ENCODE results near the gene CGAS. TPM values are rescaled to one million over a fixed set of nuclear protein-coding genes. Genes with fewer than 3 reads are reported as not detected.

CGAS gene
- 1 to 10 TPM; 2.4 to 5.4 (median 3.1) TPM for total RNA-seq
- long read RNA-seq, donor 1, partial matches to known transcripts = 0 of 1 reads
- long read RNA-seq, donor 1, other reads (novel, unspliced or antisense) = 0 of 1 reads
- long read RNA-seq, donor 2, partial matches to known transcripts = 0 of 2 reads
- long read RNA-seq, donor 2, other reads (novel, unspliced or antisense) = 0 of 2 reads

DNA sequence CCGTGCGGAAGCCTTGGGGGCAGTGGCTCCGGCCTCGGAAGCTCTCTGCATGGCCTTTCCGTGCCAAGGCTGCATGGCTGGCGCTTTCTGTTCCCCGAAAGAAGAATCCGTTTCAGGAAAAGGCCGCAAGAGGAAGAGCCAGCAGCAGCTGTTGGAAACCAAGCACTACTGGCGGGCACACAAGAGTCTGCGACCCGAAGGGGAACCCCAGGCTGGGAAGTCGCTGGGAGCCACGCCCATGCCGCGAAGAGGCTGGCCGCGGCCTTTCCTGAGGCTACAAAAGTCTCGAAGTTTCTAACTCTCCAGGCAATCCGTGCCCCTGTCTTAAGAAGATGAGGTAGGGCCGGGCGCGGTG is at the start of gene CGAS:
Gene CGAS, minus strand, starts transcription at position 191 of the 355 bp plus-strand sequence. Its CDS starts 116 bp downstream, at position 75.
- no peak for TF ChIP-seq CTCF (IDR thresholded peaks at IDR 0.05)
- Histone ChIP-seq H3K4me1 (ENCODE audit: low read depth) (no peaks in the 10 kb centered on the region), H3K36me3 (ENCODE audit: low read depth) (no peaks in the 10 kb centered on the region), H3K9me3 (no peaks in the 10 kb centered on the region), H3K4me3 (peak within 1 kb of the TSS; percentile 54)
- DNase-seq = peak; percentile 84 to 91 (median 84)
- peak; percentile 93 for ATAC-seq
- intact Hi-C loops (cut with DNase I, micrococcal nuclease) = no loop called here

DNA sequence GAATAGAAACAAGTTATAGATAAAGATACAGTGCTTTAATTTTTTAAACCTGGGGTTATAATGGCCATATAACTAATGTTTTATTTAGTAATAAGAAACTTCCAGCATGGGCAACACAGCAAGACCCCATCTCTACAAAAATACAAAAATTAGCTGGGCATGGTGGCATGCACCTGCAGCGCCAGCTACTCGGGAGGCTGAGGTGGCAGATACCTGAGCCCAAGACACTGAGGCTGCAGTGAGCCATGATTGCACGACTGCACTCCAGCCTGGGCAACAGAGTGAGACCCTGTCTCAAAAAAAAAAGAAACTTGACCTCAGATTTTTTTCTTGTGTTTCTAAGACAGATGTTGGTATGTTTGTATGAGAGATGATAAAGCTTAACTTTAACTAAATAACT is 45.8 kb upstream of the CGAS start:
- intact Hi-C loops (cut with DNase I, micrococcal nuclease) = no loop called here
- no peak overlapping the region for H3K4me3 ChIP-seq
- TF ChIP-seq CTCF (IDR thresholded peaks at IDR 0.05) = no peak
- H3K36me3 ChIP-seq (ENCODE audit: low read depth) = peaks cover 5% of the 10 kb centered on the region
- DNase-seq (no peak), ATAC-seq (no peak)
- H3K9me3 ChIP-seq = no peaks in the 10 kb centered on the region
- H3K4me1 ChIP-seq (ENCODE audit: low read depth) = no peaks in the 10 kb centered on the region

GRCh38 chr6:73491377-73491776 is 39.3 kb upstream of the CGAS start:
- DNase-seq = no peak
- peaks cover 4% of the 10 kb centered on the region for H3K9me3 ChIP-seq
- ATAC-seq = no peak
- no peaks in the 10 kb centered on the region for H3K4me1 ChIP-seq (ENCODE audit: low read depth)
- intact Hi-C loops (cut with DNase I, micrococcal nuclease) = no loop called here
- no peaks in the 10 kb centered on the region for H3K36me3 ChIP-seq (ENCODE audit: low read depth)
- TF ChIP-seq CTCF (IDR thresholded peaks at IDR 0.05) = no peak
- no peak overlapping the region for H3K4me3 ChIP-seq

DNA sequence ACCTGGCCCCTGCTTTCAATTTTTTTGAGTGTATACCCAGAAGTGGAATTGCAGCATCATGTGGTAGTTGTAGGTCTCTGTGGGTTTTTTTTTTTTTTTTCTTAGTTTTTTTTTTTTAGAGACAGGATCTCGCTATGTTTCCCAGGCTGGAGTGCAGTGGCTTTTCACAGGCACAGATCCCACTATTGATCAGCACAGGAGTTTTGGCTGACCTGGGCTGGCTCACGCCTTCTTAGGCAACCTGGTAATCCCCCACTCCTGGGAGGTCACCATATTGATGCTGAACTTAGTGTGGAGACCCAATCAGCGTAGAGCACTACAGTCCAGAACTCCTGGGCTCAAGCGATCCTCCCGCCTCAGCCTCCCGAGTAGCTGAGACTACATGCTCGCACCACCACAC is 35.4 kb upstream of the CGAS start:
- ATAC-seq = no peak
- H3K4me3 ChIP-seq = no peak overlapping the region
- intact Hi-C loops (cut with DNase I, micrococcal nuclease) = no loop called here
- H3K9me3 ChIP-seq = peaks cover 4% of the 10 kb centered on the region
- no peak for DNase-seq
- TF ChIP-seq CTCF (IDR thresholded peaks at IDR 0.05) = no peak
- H3K36me3 ChIP-seq (ENCODE audit: low read depth) = peaks cover 6% of the 10 kb centered on the region
- no peaks in the 10 kb centered on the region for H3K4me1 ChIP-seq (ENCODE audit: low read depth)

GRCh38 chr6:73484438-73484837 is 32.3 kb upstream of the CGAS start:
- TF ChIP-seq CTCF (IDR thresholded peaks at IDR 0.05) = no peak
- intact Hi-C loops (cut with DNase I, micrococcal nuclease) = no loop called here
- no peaks in the 10 kb centered on the region for H3K4me1 ChIP-seq (ENCODE audit: low read depth)
- H3K9me3 ChIP-seq = no peaks in the 10 kb centered on the region
- H3K4me3 ChIP-seq = no peak overlapping the region
- DNase-seq (no peak), ATAC-seq (no peak)
- H3K36me3 ChIP-seq (ENCODE audit: low read depth) = peaks cover 12% of the 10 kb centered on the region

GRCh38 chr6:73481969-73482368 is 29.9 kb upstream of the CGAS start:
- no peak for TF ChIP-seq CTCF (IDR thresholded peaks at IDR 0.05)
- H3K36me3 ChIP-seq (ENCODE audit: low read depth) = peaks cover 12% of the 10 kb centered on the region
- ATAC-seq (no peak), DNase-seq (no peak)
- H3K4me3 ChIP-seq = no peak overlapping the region
- no peaks in the 10 kb centered on the region for H3K4me1 ChIP-seq (ENCODE audit: low read depth)
- intact Hi-C loops (cut with DNase I, micrococcal nuclease) = no loop called here
- no peaks in the 10 kb centered on the region for H3K9me3 ChIP-seq

Data from mucosa of descending colon (tissue), 3 donors.